Measurements from ENCODE around the gene PSMD11.

DNA sequence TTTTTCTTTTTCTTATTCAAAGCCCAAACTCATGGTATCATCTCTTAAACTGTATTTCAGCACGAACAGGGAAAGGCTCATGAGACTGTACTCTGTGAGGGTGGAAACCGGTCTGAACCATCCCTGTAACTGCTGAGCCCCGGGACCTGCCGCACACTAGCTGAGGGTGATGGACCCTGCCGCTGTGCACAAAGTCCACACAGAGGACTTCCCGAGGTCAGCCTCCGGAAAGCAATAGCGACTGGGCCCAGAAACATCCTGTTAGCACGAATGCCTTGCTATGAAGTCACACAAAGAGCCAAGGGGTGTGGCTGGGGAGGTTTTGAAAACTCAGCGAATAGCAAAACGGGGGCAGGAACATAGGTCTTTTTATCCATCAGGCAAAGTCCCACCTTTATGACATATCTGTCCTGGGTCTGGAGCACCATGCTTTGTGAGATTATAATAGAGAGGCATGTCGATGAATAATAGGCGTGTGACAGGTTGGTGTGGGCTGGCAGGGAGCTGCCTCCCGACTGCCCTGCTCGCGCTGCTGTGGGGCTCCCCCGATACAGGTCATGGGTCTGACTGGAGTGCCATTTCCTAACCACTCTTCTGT is 75.9 kb downstream of the PSMD11 start:
- TF ChIP-seq, protein P1, sequence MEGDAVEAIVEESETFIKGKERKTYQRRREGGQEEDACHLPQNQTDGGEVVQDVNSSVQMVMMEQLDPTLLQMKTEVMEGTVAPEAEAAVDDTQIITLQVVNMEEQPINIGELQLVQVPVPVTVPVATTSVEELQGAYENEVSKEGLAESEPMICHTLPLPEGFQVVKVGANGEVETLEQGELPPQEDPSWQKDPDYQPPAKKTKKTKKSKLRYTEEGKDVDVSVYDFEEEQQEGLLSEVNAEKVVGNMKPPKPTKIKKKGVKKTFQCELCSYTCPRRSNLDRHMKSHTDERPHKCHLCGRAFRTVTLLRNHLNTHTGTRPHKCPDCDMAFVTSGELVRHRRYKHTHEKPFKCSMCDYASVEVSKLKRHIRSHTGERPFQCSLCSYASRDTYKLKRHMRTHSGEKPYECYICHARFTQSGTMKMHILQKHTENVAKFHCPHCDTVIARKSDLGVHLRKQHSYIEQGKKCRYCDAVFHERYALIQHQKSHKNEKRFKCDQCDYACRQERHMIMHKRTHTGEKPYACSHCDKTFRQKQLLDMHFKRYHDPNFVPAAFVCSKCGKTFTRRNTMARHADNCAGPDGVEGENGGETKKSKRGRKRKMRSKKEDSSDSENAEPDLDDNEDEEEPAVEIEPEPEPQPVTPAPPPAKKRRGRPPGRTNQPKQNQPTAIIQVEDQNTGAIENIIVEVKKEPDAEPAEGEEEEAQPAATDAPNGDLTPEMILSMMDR (IDR thresholded peaks at IDR 0.05) = no peak
- no peak for TF ChIP-seq POLR2AphosphoS5 (IDR thresholded peaks at IDR 0.05)

All from gastroesophageal sphincter (tissue), 3 donors.